GM19468 (cell line): ENCODE results near the gene LRRFIP1.
"Not testable (repeated sequence)": the region's sequence is repeated elsewhere in the genome, so short reads cannot be mapped to it uniquely, and the experiment has no call there.

Experiments
- ATAC-seq: cut with Tn5 transposase; IDR thresholded peaks from one replicate; pipeline ENCODE4 v1.9.1; 2021; ENCODE audit warnings: mild to moderate bottlenecking, moderate library complexity, moderate number of reproducible peaks; ENCODE audit not compliant: unreplicated experiment; ENCODE audit errors: extremely low read depth

LRRFIP1 gene

GRCh38 chr2:237627441-237628246 is at the start of gene LRRFIP1:
Gene LRRFIP1, plus strand, starts transcription at chr2:237627587. Its CDS starts 58 bp downstream, at chr2:237627645.
- ATAC-seq = no peak

- ATAC-seq = no peak
Measured at GRCh38 chr2:237577956-237578870, 49.2 kb upstream of the LRRFIP1 start.

GRCh38 chr2:237581326-237581725 is 46.1 kb upstream of the LRRFIP1 start:
- ATAC-seq = no peak

GRCh38 chr2:237581751-237582746 is 45.3 kb upstream of the LRRFIP1 start:
- ATAC-seq = no peak

- no peak for ATAC-seq
Measured at GRCh38 chr2:237583385-237584295, 43.7 kb upstream of the LRRFIP1 start.

- no peak for ATAC-seq
Measured at GRCh38 chr2:237585590-237586221, 41.7 kb upstream of the LRRFIP1 start.

GRCh38 chr2:237588044-237588696 is 39.2 kb upstream of the LRRFIP1 start:
- ATAC-seq = no peak

GRCh38 chr2:237590272-237591140 is 36.9 kb upstream of the LRRFIP1 start, which contains the start of gene RAB17:
Gene RAB17, minus strand, starts transcription at chr2:237590734. Its CDS starts 4,580 bp downstream, at chr2:237586154.
- ATAC-seq = no peak

GRCh38 chr2:237591141-237591881 is 36.1 kb upstream of the LRRFIP1 start:
- ATAC-seq = no peak

GRCh38 chr2:237592425-237592980 is 34.9 kb upstream of the LRRFIP1 start:
- ATAC-seq = no peak

- no peak for ATAC-seq
Measured at GRCh38 chr2:237593036-237593435, 34.4 kb upstream of the LRRFIP1 start.

GRCh38 chr2:237593596-237594320 is 33.6 kb upstream of the LRRFIP1 start:
- no peak for ATAC-seq

- ATAC-seq = no peak
Measured at GRCh38 chr2:237594514-237594871, 32.9 kb upstream of the LRRFIP1 start.

GRCh38 chr2:237595829-237596519 is 31.4 kb upstream of the LRRFIP1 start:
- ATAC-seq = not testable (repeated sequence)
